ENCODE results near the gene SMAD2.
"Not testable (repeated sequence)": the region's sequence is repeated elsewhere in the genome, so short reads cannot be mapped to it uniquely, and the experiment has no call there.

The SMAD2 gene

DNA sequence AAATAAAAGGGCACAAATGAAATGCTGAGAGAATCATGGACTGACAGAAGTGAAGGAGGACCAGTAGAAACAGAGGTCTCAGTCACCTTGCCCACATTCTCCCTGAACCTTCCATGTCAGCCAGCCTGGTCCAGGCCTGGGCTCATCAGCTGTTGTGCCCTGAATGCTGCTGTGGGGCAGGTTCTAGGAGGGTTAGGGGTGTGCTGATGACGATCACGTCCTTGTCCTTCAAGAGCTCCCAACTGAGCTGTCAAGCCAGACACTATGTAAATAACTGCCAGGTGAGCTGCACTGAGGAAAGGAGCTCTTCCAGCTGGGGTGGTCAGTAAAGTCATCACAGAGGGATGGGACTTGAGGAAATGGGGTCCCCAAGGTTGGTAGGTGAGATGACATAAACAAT is 156.5 kb downstream of the SMAD2 start:
- intact Hi-C loops (cut with DNase I), result no loop called here

DNA sequence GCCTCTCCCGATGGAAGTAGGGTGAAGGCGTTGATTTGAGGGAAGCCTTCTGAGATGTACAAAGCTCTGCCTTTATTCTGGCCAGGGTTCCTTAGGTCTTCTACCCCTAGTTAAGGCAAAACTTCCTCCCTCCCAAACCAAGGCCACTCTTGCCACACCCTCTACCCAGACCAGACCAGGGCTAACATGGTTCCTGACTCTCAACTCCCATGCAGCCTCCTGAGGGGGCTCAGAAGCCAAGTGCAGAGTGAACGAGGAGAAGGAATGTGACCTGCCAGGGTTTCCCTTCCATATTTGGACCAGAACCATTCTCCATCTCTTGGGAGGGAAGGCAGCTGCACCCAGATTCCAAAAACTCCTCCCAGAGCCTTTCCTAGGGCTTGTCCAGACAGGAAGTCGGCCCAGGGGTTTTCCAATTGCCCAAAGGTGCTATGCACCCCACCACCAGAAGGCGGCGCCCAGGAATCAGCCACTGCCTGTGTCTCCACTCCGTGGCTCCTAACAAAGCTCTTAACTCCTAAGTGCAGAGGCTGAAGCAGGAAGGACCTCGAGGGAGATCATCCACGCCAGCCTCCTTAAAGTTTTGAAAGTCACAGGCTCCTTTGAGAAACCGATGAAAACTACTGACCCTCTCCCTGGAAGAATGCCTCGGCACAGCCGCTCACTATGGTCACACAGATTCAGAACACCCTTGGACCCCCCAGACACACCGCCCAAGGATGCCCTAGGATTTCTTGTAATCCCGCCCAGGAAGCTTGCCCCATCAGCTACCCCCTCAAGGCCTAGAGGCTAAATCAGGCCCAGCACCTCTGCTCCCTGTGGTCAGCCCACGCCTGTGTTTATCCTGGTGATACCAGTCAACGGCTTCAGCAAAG is 157.8 kb downstream of the SMAD2 start:
- peak in 24 of 42 donors; percentile 13 to 65 (median 30) for DNase-seq
- intact Hi-C loops (cut with DNase I), result no loop called here

More for the DNA sequence above, 156.5 kb downstream of the SMAD2 start:
- DNase-seq, result no peak

DNA sequence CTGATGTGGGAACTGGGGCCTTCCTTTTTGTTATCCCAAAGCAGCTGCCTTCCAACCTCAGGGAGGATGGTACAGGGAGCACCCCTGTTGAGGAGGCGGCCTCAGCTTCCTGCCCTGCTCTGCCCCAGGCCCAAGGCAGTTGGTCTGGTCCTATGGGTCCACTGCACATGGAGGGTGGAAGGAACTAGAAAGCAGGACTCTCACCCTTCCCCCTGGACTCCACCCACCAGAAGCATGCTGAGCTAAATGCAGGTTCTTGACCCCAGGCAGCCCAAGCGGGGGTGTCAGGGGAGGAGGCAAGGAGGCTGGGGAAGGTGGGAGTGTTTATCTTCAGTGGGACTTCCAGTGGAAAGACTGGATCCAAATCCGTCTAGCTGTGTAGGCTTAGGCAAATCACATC is 158.5 kb downstream of the SMAD2 start:
- intact Hi-C loops (cut with DNase I), result no loop called here
- no peak for DNase-seq

DNA sequence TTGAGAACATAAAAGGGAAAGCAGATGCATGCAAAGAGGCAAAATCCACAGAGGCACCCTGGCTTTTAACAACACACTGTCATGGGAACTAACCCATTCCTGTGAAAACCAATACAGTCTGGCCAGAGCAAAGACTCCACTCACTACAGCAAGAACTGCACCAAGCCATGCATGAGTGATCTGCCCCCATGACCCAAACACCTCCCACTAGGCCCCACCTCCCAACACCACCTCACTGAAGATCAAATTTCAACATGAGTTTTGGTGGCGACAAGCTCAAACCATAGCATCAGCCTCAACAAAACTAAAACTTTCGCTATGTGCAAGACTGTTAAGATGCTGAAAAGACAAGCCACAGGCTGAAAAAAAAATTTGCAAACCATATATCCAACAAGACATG is 162.8 kb downstream of the SMAD2 start:
- intact Hi-C loops (cut with DNase I), result no loop called here
- no peak for DNase-seq

- intact Hi-C loops (cut with DNase I); DNase-seq: not testable (repeated sequence)
Observed at GRCh38 chr18:47767198-47767597, 163.3 kb downstream of the SMAD2 start.
